WTC11 (cell line): ENCODE results near the gene DNAH17. TPM values are rescaled to one million over a fixed set of nuclear protein-coding genes. Genes with fewer than 3 reads are reported as not detected.
A peak's percentile ranks its signal among the peaks of the same experiment; 100 is the strongest.

Source experiments
- ATAC-seq: fragments of 200-7000 bp; cut with Tn5 transposase; 2 replicates; pipeline ENCODE4 v1.10.0; 2021; ENCODE audit warnings: mild to moderate bottlenecking, moderate library complexity
- CTCF ChIA-PET: fragments of 300-600 bp; sonication (Branson Sonifier 250); formaldehyde crosslinking; loops from one replicate; lab custom pipeline; 2021; ENCODE audit warnings: antibody characterized with exemption; lab: Charles Lee
- POLR2A ChIA-PET: fragments of 350-600 bp; sonication (Branson Sonifier 250); formaldehyde crosslinking; loops from one replicate; lab custom pipeline; 2021; ENCODE audit warnings: antibody characterized with exemption; lab: Charles Lee
- DNase-seq: peaks from one replicate; pipeline ENCODE4 v3.0.0; 2021; ENCODE audit warnings: low spot score
- H3K27ac Mint-ChIP-seq: 2 replicates; pipeline ENCODE4 v1.8.0; 2021; ENCODE audit warnings: mixed read lengths
- H3K27me3 Mint-ChIP-seq: 2 replicates; pipeline ENCODE4 v1.8.0; 2021; ENCODE audit warnings: low read depth, mild to moderate bottlenecking, moderate library complexity, mixed read lengths
- H3K36me3 Mint-ChIP-seq: 2 replicates; pipeline ENCODE4 v1.8.0; 2021; ENCODE audit warnings: mixed read lengths
- H3K4me1 Mint-ChIP-seq: 2 replicates; pipeline ENCODE4 v1.8.0; 2022; ENCODE audit warnings: mixed read lengths
- H3K4me3 Mint-ChIP-seq: 2 replicates; pipeline ENCODE4 v1.8.0; 2021; ENCODE audit warnings: mild to moderate bottlenecking, moderate library complexity, mixed read lengths
- H3K9me3 Mint-ChIP-seq: 2 replicates; pipeline ENCODE4 v1.8.0; 2021; ENCODE audit warnings: mixed read lengths
- AR ChIP-seq: fragments of 250-450 bp; sonication (Bioruptor Pico); IDR thresholded peaks from 2 replicates; pipeline ENCODE4 v1.9.0; 2021; ENCODE audit warnings: mild to moderate bottlenecking
- ATF1 ChIP-seq: sonication (generic); formaldehyde crosslinking; IDR thresholded peaks from 2 replicates; pipeline ENCODE4 v1.8.1; 2023; ENCODE audit warnings: mild to moderate bottlenecking, moderate library complexity, missing genetic modification reagents
- ESRRA ChIP-seq: sonication (generic); formaldehyde crosslinking; IDR thresholded peaks from 2 replicates; pipeline ENCODE4 v1.8.1; 2022; ENCODE audit warnings: mild to moderate bottlenecking, missing genetic modification reagents, borderline replicate concordance
- ETV6 ChIP-seq: sonication (generic); formaldehyde crosslinking; IDR thresholded peaks from 2 replicates; pipeline ENCODE4 v1.8.1; 2022; ENCODE audit warnings: mild to moderate bottlenecking, missing genetic modification reagents
- FOXP1 ChIP-seq: sonication (generic); formaldehyde crosslinking; IDR thresholded peaks from 2 replicates; pipeline ENCODE4 v1.8.0; 2022; ENCODE audit warnings: missing genetic modification reagents, mild to moderate bottlenecking, moderate library complexity, borderline replicate concordance
- KAT7 ChIP-seq: sonication (generic); formaldehyde crosslinking; IDR thresholded peaks from 2 replicates; pipeline ENCODE4 v1.8.1; 2023; ENCODE audit warnings: missing genetic modification reagents, mild to moderate bottlenecking, borderline replicate concordance
- MXD4 ChIP-seq: fragments of 250-450 bp; sonication (Bioruptor Pico); IDR thresholded peaks from 2 replicates; pipeline ENCODE4 v1.8.0; 2021; ENCODE audit warnings: mild to moderate bottlenecking, moderate library complexity, borderline replicate concordance
- NFATC4 ChIP-seq: fragments of 250-450 bp; sonication (Bioruptor Pico); IDR thresholded peaks from 2 replicates; pipeline ENCODE4 v1.9.0; 2021; ENCODE audit warnings: mild to moderate bottlenecking
- NFYB ChIP-seq: sonication (generic); formaldehyde crosslinking; conservative IDR thresholded peaks from 2 replicates; pipeline ENCODE4 v1.8.0; 2022; ENCODE audit warnings: low read depth, missing genetic modification reagents
- SOX15 ChIP-seq: fragments of 250-450 bp; sonication (Bioruptor Pico); IDR thresholded peaks from 2 replicates; pipeline ENCODE4 v1.9.0; 2021; ENCODE audit warnings: mild to moderate bottlenecking
- TCF7 ChIP-seq: sonication (generic); formaldehyde crosslinking; IDR thresholded peaks from 2 replicates; pipeline ENCODE4 v1.8.0; 2022; ENCODE audit warnings: mild to moderate bottlenecking, low read depth, missing genetic modification reagents, moderate library complexity
- TP53 ChIP-seq: sonication (generic); formaldehyde crosslinking; IDR thresholded peaks from 2 replicates; pipeline ENCODE4 v1.8.1; 2023; ENCODE audit warnings: mild to moderate bottlenecking, missing genetic modification reagents
- ZMAT4 ChIP-seq: fragments of 250-450 bp; sonication (Bioruptor Pico); IDR thresholded peaks from 2 replicates; pipeline ENCODE4 v1.9.0; 2021; ENCODE audit warnings: mild to moderate bottlenecking
- ZNF317 ChIP-seq: sonication (generic); formaldehyde crosslinking; IDR thresholded peaks from 2 replicates; pipeline ENCODE4 v1.8.1; 2023; ENCODE audit warnings: low read depth, mild to moderate bottlenecking, moderate library complexity, missing genetic modification reagents, borderline replicate concordance
- ZNF532 ChIP-seq: fragments of 250-450 bp; sonication (Bioruptor Pico); IDR thresholded peaks from 2 replicates; pipeline ENCODE4 v1.9.0; 2021; ENCODE audit warnings: mild to moderate bottlenecking, borderline replicate concordance
- total RNA-seq: library from RNA; stranded (reverse); gene quantifications from 3 replicates; pipeline ENCODE4 v1.2.3, GENCODE V29; 2021
- TF ChIP-seq, protein P1 (sequence below): sonication (generic); formaldehyde crosslinking; IDR thresholded peaks from 2 replicates; pipeline ENCODE4 v1.8.1; 2022; ENCODE audit warnings: missing genetic modification reagents, borderline replicate concordance
- TF ChIP-seq, protein P2 (sequence below): sonication (generic); formaldehyde crosslinking; IDR thresholded peaks from 2 replicates; pipeline ENCODE4 v1.8.1; 2023; ENCODE audit warnings: mild to moderate bottlenecking, missing genetic modification reagents
- TF ChIP-seq, protein P3 (sequence below): sonication (generic); formaldehyde crosslinking; IDR thresholded peaks from 2 replicates; pipeline ENCODE4 v1.8.1; 2022; ENCODE audit warnings: mild to moderate bottlenecking, missing genetic modification reagents, moderate library complexity, borderline replicate concordance
- TF ChIP-seq, protein P4 (sequence below): sonication (generic); formaldehyde crosslinking; IDR thresholded peaks from 2 replicates; pipeline ENCODE4 v1.8.1; 2023; ENCODE audit warnings: mild to moderate bottlenecking, missing genetic modification reagents, borderline replicate concordance

Gene DNAH17
- total RNA-seq, 1 experiment from 2014 or later = 0.87 TPM

DNA sequence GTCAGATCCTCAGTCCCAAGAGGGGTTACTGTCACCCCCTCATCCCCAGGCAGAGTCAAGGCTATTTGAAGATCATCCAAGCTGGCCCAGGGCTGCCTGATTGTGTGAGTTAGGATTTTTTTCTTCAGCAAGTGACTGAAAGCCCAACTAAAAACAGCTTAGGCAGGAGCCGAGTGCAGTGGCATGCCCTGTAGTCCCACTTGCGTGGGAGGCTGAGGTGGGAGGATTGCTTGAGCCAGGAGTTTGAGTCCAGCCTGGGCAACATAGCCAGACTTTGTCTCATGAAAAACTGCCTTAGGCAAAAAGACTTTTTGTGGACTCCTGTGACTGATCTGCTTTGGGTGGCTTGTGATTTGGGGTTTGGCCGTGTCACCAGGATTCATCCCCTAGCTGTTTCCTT, 178.8 kb downstream of the DNAH17 start:
- ChIA-PET CTCF (no interaction called here), POLR2A (no interaction called here)
- DNase-seq (no peak), ATAC-seq (no peak)
- Mint-ChIP-seq H3K27me3 (no peaks in the 10 kb centered on the region), H3K9me3 (no peaks in the 10 kb centered on the region), H3K27ac (no peak overlapping the region), H3K4me3 (no peak overlapping the region), H3K4me1 (no peaks in the 10 kb centered on the region), H3K36me3 (peaks cover 80% of the 10 kb centered on the region)
- TF ChIP-seq KAT7 (CRISPR knock-in tag) (no peak), SOX15 (CRISPR knock-in tag) (no peak), TCF7 (CRISPR knock-in tag) (no peak), ZMAT4 (CRISPR knock-in tag) (no peak), ZNF317 (no peak), ATF1 (CRISPR knock-in tag) (no peak), NFYB (CRISPR knock-in tag) (no peak)

DNA sequence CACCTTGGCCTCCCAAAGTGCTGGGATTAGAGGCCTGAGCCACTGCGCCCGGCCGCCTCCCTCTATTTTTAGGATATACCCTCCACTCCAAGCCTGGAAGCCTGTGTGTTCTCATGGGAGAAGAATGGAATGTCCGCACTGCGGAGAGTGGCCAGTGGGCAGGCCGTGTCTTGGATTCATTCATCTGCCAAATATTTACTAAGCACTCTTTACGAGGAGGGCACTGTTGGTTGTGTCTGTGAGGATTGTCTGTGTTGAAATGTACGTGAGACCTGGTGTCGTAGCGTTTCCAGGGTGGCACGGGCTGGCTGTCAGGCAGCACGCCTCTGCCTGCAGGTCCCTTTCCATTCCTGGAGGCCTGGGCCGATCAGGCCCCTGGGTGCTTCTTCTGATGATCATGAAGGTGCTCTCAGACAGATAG, 179.5 kb downstream of the DNAH17 start:
- ChIA-PET CTCF (no interaction called here), POLR2A (no interaction called here)
- no peak for DNase-seq
- Mint-ChIP-seq H3K27me3 (no peaks in the 10 kb centered on the region), H3K27ac (peak overlapping the region; percentile 41; the same call in 1 of the 2 replicates), H3K9me3 (no peaks in the 10 kb centered on the region), H3K4me1 (no peaks in the 10 kb centered on the region), H3K4me3 (no peak overlapping the region), H3K36me3 (peaks cover 75% of the 10 kb centered on the region)
- ATAC-seq = no peak
- TF ChIP-seq, protein P1, sequence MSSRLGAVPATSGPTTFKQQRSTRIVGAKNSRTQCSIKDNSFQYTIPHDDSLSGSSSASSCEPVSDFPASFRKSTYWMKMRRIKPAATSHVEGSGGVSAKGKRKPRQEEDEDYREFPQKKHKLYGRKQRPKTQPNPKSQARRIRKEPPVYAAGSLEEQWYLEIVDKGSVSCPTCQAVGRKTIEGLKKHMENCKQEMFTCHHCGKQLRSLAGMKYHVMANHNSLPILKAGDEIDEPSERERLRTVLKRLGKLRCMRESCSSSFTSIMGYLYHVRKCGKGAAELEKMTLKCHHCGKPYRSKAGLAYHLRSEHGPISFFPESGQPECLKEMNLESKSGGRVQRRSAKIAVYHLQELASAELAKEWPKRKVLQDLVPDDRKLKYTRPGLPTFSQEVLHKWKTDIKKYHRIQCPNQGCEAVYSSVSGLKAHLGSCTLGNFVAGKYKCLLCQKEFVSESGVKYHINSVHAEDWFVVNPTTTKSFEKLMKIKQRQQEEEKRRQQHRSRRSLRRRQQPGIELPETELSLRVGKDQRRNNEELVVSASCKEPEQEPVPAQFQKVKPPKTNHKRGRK (CRISPR knock-in tag) = no peak
- TF ChIP-seq ESRRA (CRISPR knock-in tag) (no peak), FOXP1 (no peak), TP53 (CRISPR knock-in tag) (no peak), AR (no peak), ETV6 (CRISPR knock-in tag) (no peak), ZNF532 (CRISPR knock-in tag) (no peak), NFATC4 (no peak), MXD4 (CRISPR knock-in tag) (no peak)
- TF ChIP-seq, protein P2, sequence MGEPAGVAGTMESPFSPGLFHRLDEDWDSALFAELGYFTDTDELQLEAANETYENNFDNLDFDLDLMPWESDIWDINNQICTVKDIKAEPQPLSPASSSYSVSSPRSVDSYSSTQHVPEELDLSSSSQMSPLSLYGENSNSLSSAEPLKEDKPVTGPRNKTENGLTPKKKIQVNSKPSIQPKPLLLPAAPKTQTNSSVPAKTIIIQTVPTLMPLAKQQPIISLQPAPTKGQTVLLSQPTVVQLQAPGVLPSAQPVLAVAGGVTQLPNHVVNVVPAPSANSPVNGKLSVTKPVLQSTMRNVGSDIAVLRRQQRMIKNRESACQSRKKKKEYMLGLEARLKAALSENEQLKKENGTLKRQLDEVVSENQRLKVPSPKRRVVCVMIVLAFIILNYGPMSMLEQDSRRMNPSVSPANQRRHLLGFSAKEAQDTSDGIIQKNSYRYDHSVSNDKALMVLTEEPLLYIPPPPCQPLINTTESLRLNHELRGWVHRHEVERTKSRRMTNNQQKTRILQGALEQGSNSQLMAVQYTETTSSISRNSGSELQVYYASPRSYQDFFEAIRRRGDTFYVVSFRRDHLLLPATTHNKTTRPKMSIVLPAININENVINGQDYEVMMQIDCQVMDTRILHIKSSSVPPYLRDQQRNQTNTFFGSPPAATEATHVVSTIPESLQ = no peak
- TF ChIP-seq, protein P3, sequence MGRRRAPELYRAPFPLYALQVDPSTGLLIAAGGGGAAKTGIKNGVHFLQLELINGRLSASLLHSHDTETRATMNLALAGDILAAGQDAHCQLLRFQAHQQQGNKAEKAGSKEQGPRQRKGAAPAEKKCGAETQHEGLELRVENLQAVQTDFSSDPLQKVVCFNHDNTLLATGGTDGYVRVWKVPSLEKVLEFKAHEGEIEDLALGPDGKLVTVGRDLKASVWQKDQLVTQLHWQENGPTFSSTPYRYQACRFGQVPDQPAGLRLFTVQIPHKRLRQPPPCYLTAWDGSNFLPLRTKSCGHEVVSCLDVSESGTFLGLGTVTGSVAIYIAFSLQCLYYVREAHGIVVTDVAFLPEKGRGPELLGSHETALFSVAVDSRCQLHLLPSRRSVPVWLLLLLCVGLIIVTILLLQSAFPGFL (CRISPR knock-in tag) = no peak
- TF ChIP-seq, protein P4, sequence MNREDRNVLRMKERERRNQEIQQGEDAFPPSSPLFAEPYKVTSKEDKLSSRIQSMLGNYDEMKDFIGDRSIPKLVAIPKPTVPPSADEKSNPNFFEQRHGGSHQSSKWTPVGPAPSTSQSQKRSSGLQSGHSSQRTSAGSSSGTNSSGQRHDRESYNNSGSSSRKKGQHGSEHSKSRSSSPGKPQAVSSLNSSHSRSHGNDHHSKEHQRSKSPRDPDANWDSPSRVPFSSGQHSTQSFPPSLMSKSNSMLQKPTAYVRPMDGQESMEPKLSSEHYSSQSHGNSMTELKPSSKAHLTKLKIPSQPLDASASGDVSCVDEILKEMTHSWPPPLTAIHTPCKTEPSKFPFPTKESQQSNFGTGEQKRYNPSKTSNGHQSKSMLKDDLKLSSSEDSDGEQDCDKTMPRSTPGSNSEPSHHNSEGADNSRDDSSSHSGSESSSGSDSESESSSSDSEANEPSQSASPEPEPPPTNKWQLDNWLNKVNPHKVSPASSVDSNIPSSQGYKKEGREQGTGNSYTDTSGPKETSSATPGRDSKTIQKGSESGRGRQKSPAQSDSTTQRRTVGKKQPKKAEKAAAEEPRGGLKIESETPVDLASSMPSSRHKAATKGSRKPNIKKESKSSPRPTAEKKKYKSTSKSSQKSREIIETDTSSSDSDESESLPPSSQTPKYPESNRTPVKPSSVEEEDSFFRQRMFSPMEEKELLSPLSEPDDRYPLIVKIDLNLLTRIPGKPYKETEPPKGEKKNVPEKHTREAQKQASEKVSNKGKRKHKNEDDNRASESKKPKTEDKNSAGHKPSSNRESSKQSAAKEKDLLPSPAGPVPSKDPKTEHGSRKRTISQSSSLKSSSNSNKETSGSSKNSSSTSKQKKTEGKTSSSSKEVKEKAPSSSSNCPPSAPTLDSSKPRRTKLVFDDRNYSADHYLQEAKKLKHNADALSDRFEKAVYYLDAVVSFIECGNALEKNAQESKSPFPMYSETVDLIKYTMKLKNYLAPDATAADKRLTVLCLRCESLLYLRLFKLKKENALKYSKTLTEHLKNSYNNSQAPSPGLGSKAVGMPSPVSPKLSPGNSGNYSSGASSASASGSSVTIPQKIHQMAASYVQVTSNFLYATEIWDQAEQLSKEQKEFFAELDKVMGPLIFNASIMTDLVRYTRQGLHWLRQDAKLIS (CRISPR knock-in tag) = no peak
